HG02678 (cell line): ENCODE data around the gene ERP29.
"Not testable (repeated sequence)": the region's sequence is repeated elsewhere in the genome, so short reads cannot be mapped to it uniquely, and the experiment has no call there.

ENCODE experiments used
- ATAC-seq: cut with Tn5 transposase; IDR thresholded peaks from one replicate; pipeline ENCODE4 v1.9.1; 2021; ENCODE audit warnings: mild to moderate bottlenecking, moderate library complexity; ENCODE audit not compliant: unreplicated experiment

The ERP29 gene

DNA sequence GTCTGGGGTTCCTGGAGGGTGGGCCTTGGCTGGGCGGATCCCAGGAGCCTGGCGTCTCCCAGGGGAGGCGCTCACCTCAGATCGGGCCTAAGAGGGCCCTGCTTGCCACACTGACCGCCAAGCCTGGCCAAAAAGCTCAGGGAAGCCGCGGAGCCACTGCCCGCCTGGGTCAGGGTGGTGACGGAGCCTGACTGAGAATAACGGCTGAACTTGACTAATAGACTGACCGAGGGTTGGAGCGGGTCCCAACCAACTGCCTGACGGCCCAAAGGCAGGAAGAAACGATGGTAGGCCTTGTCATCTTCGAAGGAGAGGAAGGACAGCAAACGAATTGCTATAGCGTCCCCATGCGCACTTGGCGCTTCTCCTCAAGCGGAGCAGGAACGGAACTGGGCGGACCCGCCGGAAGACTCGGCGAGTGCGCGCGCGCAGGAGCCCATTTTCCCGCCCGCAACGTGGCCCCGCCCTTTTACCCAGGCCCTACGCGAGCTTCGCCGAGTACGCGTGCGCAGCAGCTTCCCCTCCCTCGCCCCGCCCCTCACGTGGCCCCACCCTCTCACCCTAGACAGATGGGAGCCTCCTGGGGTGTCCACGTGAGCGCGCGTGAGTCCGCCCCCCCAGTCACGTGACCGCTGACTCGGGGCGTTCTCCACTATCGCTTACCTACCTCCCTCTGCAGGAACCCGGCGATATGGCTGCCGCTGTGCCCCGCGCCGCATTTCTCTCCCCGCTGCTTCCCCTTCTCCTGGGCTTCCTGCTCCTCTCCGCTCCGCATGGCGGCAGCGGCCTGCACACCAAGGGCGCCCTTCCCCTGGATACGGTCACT, at the start of gene ERP29, which contains the start of gene TMEM116:
ERP29 (plus strand) TSS at position 652 of the 826 bp plus-strand sequence; CDS start at position 692, 40 bp downstream.
TMEM116 (minus strand) TSS at position 391 of the 826 bp plus-strand sequence. CDS start 7,895 bp downstream, outside the sequence.
- peak; percentile 70 for ATAC-seq

GRCh38 chr12:111964935-111965334, 48.3 kb upstream of the ERP29 start:
- ATAC-seq: no peak

DNA sequence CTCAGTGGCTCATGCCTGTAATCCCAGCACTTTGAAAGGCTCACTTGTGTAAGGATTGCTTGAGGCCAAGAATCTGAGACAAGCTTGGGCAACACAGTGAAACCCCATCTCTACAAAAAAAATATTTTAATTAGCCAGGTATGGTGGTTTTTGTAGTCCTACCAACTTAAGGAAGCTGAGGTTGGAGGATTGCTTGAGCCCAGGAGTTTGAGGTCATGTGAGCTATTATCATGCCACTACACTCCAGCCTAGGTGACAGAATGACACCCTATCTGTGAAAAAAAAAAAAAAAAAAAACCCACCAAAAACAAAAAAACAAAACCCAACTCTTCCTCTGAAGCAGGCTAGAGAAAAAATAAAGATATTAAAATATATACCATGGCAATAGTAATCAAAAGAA, 41.4 kb upstream of the ERP29 start:
- no peak for ATAC-seq

DNA sequence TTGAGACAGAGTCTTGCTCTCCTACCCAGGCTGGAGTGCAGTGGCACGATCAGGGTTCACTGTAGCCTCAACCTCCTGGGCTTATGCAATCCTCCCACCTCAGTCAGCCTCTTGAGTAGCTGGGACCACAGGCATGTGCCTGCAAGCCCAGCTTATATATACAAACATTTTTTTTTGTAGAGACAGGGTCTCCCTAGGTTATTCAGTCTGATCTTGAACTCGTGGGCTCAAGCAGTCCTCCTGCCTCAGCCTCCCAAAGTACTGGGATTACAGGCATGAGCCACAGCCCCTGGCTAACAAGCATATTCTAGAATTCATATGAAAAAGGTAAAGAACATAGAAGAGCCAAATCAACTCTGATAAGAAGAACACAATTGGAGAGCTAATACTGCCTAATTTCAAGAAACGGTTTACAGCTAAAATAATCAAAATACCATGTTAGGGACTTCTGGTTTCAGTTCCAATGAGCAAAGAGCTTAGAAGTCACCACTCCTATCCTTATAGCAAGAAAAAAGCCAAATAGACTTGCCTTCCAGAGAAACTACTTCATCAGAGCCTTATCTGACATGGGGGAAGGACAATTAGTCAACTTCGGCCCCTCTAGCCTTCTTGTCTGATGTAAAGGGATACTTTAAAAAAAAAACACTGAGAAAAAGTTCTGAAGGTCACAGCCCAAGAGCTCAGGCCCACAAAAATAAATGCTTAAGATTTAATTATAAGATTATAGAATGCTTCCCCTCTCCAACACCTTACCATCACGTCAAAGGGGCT, 37.9 kb upstream of the ERP29 start:
- no peak for ATAC-seq

GRCh38 chr12:111976291-111976690, 36.9 kb upstream of the ERP29 start:
- ATAC-seq: no peak

DNA sequence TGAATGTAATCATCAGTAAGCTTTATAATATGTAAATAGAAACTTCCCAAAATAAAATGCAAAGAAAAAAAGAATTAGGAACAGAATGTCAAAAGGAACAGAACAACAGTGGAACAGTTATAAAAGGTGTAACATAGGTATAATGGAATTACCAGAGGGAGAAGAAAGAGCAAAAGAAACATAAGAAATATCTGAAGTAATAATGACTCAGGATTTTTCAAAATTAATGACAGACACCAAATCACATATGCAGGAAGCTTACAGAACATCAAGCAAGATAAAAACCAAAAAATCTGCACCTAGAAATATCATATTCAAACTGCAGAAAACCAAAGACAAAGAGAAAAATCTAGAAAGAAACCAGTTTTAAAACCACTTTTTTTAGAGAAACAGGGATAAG, 36.4 kb upstream of the ERP29 start:
- ATAC-seq: no peak

DNA sequence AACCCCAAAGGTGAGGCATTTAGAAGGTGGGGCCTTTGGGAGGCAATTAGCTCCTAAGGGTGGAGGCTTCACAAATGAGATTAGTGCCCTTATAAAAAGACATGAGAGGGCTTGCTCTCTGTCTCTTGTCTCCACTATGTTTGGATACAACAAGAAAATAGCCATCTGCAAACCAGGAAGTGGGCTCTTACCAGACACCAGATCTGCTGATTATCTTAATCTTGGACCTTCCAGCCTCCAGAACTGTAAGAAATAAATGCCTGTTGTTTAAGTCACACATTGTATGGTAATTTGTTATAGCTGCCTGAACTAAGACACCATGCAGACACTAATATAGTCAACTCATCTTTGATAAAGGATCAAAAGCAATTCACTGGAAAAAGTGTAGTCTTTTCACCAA, 34.7 kb upstream of the ERP29 start:
- ATAC-seq: no peak

DNA sequence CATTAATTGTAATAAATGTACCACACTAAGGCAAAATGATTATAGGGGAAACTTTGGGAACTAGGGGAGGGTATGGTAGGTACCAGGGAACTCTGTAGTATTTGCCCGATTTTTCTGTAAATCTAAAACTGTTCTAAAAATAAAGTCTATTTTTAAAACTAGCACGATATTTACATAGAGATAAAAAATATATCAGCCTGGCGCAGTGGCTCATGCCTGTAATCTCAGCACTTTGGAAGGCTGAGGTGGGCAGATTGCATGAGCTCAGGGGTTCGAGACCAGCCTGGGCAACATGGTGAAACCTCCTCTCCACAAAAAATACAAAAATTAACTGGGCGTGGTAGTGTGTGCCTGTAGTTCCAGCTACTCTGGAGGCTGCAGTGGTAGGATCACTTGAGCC, 32.6 kb upstream of the ERP29 start:
- ATAC-seq: no peak

DNA sequence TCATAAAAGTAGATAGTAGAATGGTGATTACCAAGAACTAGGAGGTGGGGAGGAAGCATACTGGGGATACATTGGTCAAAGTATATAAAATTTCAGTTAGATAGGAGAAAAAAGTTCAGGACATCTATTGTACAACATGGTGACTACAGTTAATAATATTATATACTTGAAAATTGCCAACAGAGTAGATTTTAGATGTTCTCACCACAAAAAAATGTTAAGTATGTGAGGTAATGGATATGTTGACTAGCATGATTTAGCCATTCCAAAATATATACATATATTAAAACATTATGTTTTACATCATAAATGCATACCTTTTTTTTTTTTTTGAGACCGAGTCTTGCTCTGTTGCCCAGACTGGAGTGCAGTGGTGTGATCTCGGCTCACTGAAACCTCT, 31.2 kb upstream of the ERP29 start:
- ATAC-seq: no peak

DNA sequence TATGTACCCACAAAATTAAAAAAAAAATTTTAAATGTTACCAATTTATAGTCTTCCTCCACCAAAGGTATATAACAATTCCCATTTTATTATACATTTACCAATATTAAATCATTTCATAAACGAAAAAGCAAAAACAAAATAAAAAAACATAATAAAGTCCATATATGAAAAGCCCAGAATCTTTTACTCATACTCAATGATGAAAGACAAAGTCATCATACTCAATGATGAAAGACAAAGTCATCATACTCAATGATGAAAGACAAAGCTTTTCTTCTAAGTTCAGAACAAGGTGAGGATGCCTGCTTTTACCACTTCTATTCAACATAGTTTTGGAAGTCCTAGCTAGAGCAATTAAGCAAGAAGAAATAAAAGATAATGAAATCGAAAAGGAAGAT, 28.4 kb upstream of the ERP29 start:
- ATAC-seq: no peak

GRCh38 chr12:111991535-111991934, 21.7 kb upstream of the ERP29 start:
- ATAC-seq: no peak

DNA sequence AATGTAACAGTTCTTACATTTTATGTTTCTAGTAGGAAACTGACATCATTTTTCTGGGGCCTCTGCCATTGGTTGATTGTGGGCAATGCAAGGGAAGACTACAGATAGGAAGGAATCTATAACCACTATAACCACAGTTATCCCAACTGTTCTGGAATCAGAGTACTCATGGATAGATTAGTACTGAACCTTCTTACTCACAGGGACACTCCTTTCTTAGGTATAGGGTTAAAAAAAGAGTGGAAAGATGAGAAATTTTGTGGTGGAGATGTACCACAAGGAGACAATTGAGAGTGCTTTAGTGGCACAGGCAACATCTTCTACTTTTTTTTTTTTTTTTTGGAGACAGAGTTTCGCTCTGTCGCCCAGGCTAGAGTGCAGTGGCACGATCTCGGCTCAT, 21.3 kb upstream of the ERP29 start:
- ATAC-seq: no peak

- no peak for ATAC-seq
Observed at GRCh38 chr12:111992464-111992863, 20.8 kb upstream of the ERP29 start.

- peak; percentile 73 for ATAC-seq
Observed at GRCh38 chr12:111993292-111994150, 19.7 kb upstream of the ERP29 start.

DNA sequence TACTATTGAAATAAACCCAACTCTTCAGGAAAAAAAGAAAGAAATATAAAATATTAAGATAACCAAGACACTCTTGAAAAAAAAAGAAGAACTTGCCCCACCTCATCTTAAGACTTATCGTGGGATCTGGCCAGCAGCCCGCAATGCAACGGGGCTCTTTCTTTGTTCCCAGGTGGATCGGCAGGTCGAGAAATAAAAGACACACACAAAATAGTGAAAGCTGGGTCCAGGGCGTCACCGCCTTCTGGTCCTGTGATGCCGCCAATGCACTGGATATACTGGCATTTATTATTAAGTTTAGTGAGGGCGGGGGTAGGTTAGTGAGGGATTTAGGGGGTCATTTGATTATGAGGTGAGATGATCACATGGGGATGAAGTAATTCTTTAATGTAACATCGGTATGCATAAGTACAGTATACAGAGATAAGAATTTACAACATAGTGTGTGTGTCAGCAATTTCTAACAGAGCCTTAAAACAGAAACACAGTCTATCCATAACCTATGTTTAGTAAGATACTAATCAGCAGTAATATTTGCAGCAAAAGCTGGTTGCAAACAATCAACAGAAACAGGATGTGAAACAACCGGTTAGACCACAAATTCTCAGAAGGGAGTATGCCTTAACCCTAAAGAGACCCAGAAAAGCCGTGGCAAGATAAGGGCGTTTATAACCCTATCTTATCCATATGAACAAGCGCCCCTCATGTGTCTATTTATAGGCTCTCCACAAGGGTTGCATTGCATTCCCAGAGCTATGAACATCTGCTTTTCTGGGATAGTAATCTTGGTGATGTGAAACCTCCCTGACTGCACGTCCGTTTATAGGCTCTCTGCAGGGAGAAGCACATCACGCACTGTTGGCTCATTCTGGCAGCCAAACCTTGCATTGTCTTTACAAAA, 18.8 kb upstream of the ERP29 start:
- ATAC-seq: not testable (repeated sequence)

DNA sequence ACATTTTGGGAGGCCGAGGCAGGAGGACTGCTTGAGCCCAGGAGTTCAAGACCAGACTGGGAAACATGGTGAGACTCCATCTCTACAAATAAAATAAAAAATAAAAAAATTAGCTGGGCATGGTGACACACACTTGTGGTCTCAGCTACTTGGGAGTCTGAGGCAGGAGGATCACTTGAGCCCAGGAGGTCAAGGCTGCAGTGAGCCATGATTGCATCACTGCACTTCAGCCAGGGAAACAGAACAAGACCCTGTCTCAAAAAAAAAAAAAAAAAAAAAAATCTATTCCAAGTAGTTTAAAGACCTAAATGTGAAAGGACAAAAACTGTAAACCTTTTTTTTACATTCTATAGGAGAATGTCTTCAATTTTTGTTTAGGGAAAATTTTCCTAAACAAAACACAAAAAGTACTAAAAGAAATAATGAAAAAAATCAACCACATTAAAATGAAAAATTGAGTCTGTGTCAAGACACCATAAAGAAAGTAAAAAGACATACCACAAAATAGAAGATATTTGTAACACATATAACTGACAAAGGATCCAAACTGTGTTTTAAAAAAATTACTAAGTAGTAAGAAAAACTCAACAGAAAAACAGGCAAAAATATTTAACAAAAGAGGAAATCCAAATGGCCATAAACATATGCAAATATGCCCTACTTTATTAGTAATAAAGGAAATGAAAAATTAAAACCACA, 17.3 kb upstream of the ERP29 start:
- ATAC-seq: no peak

DNA sequence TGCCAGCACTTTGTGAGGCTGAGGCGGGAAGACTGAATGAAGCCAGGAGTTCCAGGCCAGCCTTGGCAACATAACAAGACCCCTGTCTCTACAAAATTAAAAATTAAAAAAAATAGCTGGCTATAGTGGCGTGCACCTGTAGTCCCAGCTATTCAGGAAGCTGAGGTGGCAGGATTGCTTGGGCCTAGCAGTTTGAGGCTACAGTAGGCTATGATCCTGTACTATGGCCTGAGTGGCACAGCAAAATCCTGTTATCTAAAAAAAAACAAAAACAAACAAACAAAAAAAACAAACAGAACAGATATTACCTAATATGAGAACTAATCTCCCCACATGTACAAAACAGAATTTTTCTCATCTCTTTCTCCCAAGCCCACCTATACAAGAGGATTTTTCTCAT, 15.9 kb upstream of the ERP29 start:
- no peak for ATAC-seq

- ATAC-seq: no peak
Observed at GRCh38 chr12:111998015-111998414, 15.2 kb upstream of the ERP29 start.

GRCh38 chr12:111999129-111999528, 14.1 kb upstream of the ERP29 start:
- ATAC-seq: not testable (repeated sequence)
